GM18951 (cell line): ENCODE results near the gene GTF2IRD1.
"Not testable (repeated sequence)": the region's sequence is repeated elsewhere in the genome, so short reads cannot be mapped to it uniquely, and the experiment has no call there.

Source experiments
- POLR2A ChIP-seq: IDR thresholded peaks from 4 replicates; pipeline ENCODE4 v1.6.1; 2011; ENCODE audit warnings: mild to moderate bottlenecking; ENCODE audit not compliant: insufficient read length, insufficient read depth; ENCODE audit errors: extremely low read depth
- in situ Hi-C: fragments of 300-500 bp; cut with MboI; formaldehyde crosslinking; loops from one replicate; pipeline ENCODE4 v1.12.0; 2022; ENCODE audit warnings: low sequenced_read_pairs, mixed read lengths, inconsistent platforms; ENCODE audit not compliant: unreplicated experiment

The GTF2IRD1 gene

GRCh38 chr7:74514131-74514591 lies 60.5 kb downstream of the GTF2IRD1 start:
- in situ Hi-C loops = no loop called here
- no peak for TF ChIP-seq POLR2A

- no peak for TF ChIP-seq POLR2A
Observed at GRCh38 chr7:74515276-74515675, 61.6 kb downstream of the GTF2IRD1 start.

GRCh38 chr7:74516214-74516613 lies 62.5 kb downstream of the GTF2IRD1 start:
- in situ Hi-C loops = no loop called here
- TF ChIP-seq POLR2A = no peak

More at GRCh38 chr7:74515276-74515675, 61.6 kb downstream of the GTF2IRD1 start:
- in situ Hi-C loops = no loop called here

GRCh38 chr7:74518041-74518440 lies 64.3 kb downstream of the GTF2IRD1 start:
- TF ChIP-seq POLR2A = no peak
- in situ Hi-C loops = no loop called here

GRCh38 chr7:74518654-74519053 lies 64.9 kb downstream of the GTF2IRD1 start:
- no peak for TF ChIP-seq POLR2A
- in situ Hi-C loops = no loop called here

- TF ChIP-seq POLR2A = no peak
- in situ Hi-C loops = no loop called here
Observed at GRCh38 chr7:74519395-74519794, 65.7 kb downstream of the GTF2IRD1 start.

GRCh38 chr7:74521855-74522254 lies 68.1 kb downstream of the GTF2IRD1 start:
- in situ Hi-C loops = no loop called here
- no peak for TF ChIP-seq POLR2A

- TF ChIP-seq POLR2A = no peak
- in situ Hi-C loops = no loop called here
Observed at GRCh38 chr7:74522281-74522905, 68.7 kb downstream of the GTF2IRD1 start.

- no peak for TF ChIP-seq POLR2A
- in situ Hi-C loops = no loop called here
Observed at GRCh38 chr7:74523015-74523414, 69.3 kb downstream of the GTF2IRD1 start.

- TF ChIP-seq POLR2A = no peak
Observed at GRCh38 chr7:74525140-74525539, 71.4 kb downstream of the GTF2IRD1 start.

GRCh38 chr7:74525881-74526280 lies 72.2 kb downstream of the GTF2IRD1 start:
- TF ChIP-seq POLR2A = no peak
- in situ Hi-C loops = no loop called here

More at GRCh38 chr7:74525140-74525539, 71.4 kb downstream of the GTF2IRD1 start:
- in situ Hi-C loops = no loop called here

GRCh38 chr7:74526780-74527179 lies 73.1 kb downstream of the GTF2IRD1 start:
- TF ChIP-seq POLR2A = no peak
- in situ Hi-C loops = no loop called here

- in situ Hi-C loops = no loop called here
- no peak for TF ChIP-seq POLR2A
Observed at GRCh38 chr7:74527842-74528241, 74.1 kb downstream of the GTF2IRD1 start.

- in situ Hi-C loops = not testable (repeated sequence)
Observed at GRCh38 chr7:74528773-74529172, 75.1 kb downstream of the GTF2IRD1 start.

GRCh38 chr7:74535951-74536356 lies 82.2 kb downstream of the GTF2IRD1 start:
- in situ Hi-C loops = no loop called here
- TF ChIP-seq POLR2A = no peak

- in situ Hi-C loops = not testable (repeated sequence)
Observed at GRCh38 chr7:74541937-74542336, 88.2 kb downstream of the GTF2IRD1 start.
